ENCODE data around the gene TRIM3. TPM values are rescaled to one million over a fixed set of nuclear protein-coding genes. Genes with fewer than 3 reads are reported as not detected.

Gene TRIM3
- total RNA-seq, 2 experiments from 2014 or later = 3.8 to 4.2 TPM

GRCh38 chr11:6459099-6459450, 14.7 kb downstream of the TRIM3 start:
- ATAC-seq (no peak), DNase-seq (no peak)
- CTCF ChIA-PET = interaction anchor here (1.0 to 3.6 kb wide), 4 partner anchors 14 to 80 kb away, joined by 3 to 18 read pairs (median 6); partner anchors contain the start of genes HPX and TRIM3
- intact Hi-C loops (cut with DNase I, micrococcal nuclease) = no loop called here
- H3K27ac Mint-ChIP-seq = no peak overlapping the region
- H3K27me3 Mint-ChIP-seq = no peaks in the 10 kb centered on the region
- no peaks in the 10 kb centered on the region for H3K9me3 Mint-ChIP-seq (ENCODE audit: low read depth)
- POLR2A ChIA-PET = no interaction called here
- H3K4me3 Mint-ChIP-seq = no peak overlapping the region
- H3K36me3 Mint-ChIP-seq (ENCODE audit: low read depth) = peaks cover 2% of the 10 kb centered on the region
- no peaks in the 10 kb centered on the region for H3K4me1 Mint-ChIP-seq

- DNase-seq (no peak), ATAC-seq (no peak)
- POLR2A ChIA-PET = no interaction called here
- CTCF ChIA-PET = interaction anchor here (3.6 kb wide), 1 partner anchor 15 kb away, joined by 18 read pairs; no protein-coding TSS in a partner anchor
- no peaks in the 10 kb centered on the region for H3K4me1 Mint-ChIP-seq
- H3K9me3 Mint-ChIP-seq (ENCODE audit: low read depth) = no peaks in the 10 kb centered on the region
- peaks cover 2% of the 10 kb centered on the region for H3K36me3 Mint-ChIP-seq (ENCODE audit: low read depth)
- H3K27ac Mint-ChIP-seq = no peak overlapping the region
- no peaks in the 10 kb centered on the region for H3K27me3 Mint-ChIP-seq
- no peak overlapping the region for H3K4me3 Mint-ChIP-seq
- intact Hi-C loops (cut with DNase I, micrococcal nuclease) = no loop called here
Measured at GRCh38 chr11:6458352-6459098, 15.2 kb downstream of the TRIM3 start.

DNA sequence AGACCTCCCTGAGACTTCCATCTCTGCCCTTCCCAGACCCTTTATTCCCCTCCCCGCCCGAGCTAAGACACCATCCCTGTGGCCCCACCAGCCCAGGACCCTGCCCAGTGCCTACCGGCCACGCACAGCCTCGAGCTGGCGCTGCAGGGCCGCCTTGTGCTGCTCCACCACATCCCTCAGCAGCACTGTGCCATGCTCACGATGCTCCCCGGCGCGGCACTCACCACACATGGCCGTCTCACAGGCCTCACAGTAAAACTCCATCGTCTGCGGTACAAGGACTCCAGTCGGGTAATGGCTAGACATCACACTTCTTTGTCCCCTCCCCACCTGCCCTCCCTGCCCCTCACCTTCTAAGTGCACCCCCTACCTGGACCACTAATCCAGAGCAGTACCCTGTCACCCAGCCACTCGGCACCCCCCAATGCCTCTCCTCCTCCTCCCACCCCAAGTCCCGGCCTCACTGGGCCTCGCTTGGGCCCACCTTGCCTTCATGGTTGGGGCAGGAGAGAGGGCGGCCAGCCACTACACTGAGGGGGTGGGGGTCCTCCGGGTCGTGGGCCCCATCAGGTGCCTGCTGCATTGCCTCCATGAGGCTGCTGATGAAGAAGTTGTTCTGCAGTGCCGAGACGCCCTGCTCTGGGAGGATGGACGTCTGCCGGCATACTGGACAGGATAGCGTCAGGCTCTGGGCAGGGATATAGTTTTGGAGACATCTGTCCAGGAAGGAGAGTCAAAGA, 16.0 kb downstream of the TRIM3 start:
- DNase-seq (no peak), ATAC-seq (no peak)
- H3K9me3 Mint-ChIP-seq (ENCODE audit: low read depth) = no peaks in the 10 kb centered on the region
- H3K4me1 Mint-ChIP-seq = no peaks in the 10 kb centered on the region
- peaks cover 2% of the 10 kb centered on the region for H3K36me3 Mint-ChIP-seq (ENCODE audit: low read depth)
- intact Hi-C loops (cut with DNase I, micrococcal nuclease) = no loop called here
- no peak overlapping the region for H3K27ac Mint-ChIP-seq
- H3K4me3 Mint-ChIP-seq = no peak overlapping the region
- no peaks in the 10 kb centered on the region for H3K27me3 Mint-ChIP-seq
- ChIA-PET CTCF (no interaction called here), POLR2A (no interaction called here)

GRCh38 chr11:6456361-6457073, 17.2 kb downstream of the TRIM3 start:
- Mint-ChIP-seq H3K4me3 (no peak overlapping the region), H3K4me1 (no peaks in the 10 kb centered on the region), H3K27me3 (no peaks in the 10 kb centered on the region), H3K27ac (no peak overlapping the region), H3K9me3 (ENCODE audit: low read depth) (no peaks in the 10 kb centered on the region), H3K36me3 (ENCODE audit: low read depth) (peaks cover 2% of the 10 kb centered on the region)
- CTCF ChIA-PET = interaction anchor here (2.3 to 2.6 kb wide), 2 partner anchors 14 to 77 kb away, joined by 10 to 17 read pairs; no protein-coding TSS in a partner anchor
- ATAC-seq (no peak), DNase-seq (no peak)
- intact Hi-C loops (cut with DNase I, micrococcal nuclease) = no loop called here
- POLR2A ChIA-PET = no interaction called here

DNA sequence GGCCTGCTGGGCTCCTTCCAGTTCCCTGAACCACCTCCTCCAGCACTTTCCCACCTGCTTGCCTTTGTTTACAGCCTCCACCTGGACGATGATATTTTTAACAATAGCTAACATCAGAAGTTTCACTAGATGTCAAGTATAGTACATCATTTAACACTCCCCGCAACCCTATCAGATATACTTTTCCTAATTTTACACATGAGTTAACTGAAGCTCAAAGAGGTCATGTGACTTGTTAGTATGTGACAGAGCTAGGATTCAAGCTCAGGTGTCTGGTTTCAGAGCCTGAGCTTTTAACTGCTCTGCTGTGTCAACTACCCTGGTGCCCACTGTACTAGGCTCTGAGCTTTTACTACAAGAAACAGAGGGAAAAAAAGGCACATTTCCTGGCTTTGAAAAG, 18.7 kb downstream of the TRIM3 start:
- POLR2A ChIA-PET = no interaction called here
- CTCF ChIA-PET = interaction anchor here (0.5 to 2.6 kb wide), 8 partner anchors 11 to 91 kb away, joined by 3 to 17 read pairs (median 4); partner anchors contain the start of gene HPX
- Mint-ChIP-seq H3K27me3 (no peaks in the 10 kb centered on the region), H3K4me1 (no peaks in the 10 kb centered on the region), H3K36me3 (ENCODE audit: low read depth) (peaks cover 2% of the 10 kb centered on the region), H3K27ac (no peak overlapping the region), H3K4me3 (no peak overlapping the region), H3K9me3 (ENCODE audit: low read depth) (no peaks in the 10 kb centered on the region)
- DNase-seq = no peak
- intact Hi-C loops (cut with DNase I, micrococcal nuclease) = no loop called here
- ATAC-seq = no peak

DNA sequence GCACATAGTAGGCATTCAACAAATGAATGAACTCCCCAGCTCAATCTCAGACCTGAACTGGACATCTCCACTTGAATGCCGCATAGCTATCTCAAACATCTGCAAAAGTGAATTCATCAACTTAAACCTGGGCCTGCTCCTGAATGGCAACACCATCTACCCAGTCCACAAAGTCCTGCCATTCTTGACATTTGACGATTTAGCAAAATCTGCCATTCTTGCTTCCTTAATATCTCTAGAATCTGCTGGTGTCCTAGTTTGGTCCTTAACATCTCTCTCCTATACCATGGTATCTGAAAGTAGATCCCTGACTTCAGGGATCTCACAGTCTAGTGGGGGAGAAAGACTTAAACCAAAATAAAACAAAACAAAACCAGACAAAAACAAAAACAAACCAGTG, 20.6 kb downstream of the TRIM3 start:
- no peak for ATAC-seq
- intact Hi-C loops (cut with DNase I, micrococcal nuclease) = no loop called here
- POLR2A ChIA-PET = no interaction called here

DNA sequence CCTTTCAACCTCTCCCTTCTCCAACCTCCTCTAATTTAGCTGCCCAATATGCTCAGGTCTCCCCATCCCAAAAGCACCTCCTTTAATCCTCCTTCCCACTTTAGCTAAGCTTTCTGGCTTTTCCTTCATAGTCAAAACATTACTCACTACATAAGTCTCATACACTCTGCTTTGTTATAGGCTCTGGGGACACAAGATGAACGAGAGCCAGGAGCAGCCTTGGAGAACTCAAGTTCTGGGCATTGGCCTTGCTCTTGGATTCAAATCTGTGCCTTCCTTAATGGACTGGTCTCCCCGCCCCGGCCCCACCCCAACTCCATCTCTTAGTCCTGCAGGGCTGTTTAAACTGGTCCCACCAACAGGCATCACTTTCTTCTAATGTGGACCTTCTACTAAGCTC, 21.5 kb downstream of the TRIM3 start:
- ATAC-seq (no peak), DNase-seq (no peak)
- Mint-ChIP-seq H3K4me1 (no peaks in the 10 kb centered on the region), H3K27me3 (no peaks in the 10 kb centered on the region), H3K4me3 (no peak overlapping the region), H3K9me3 (ENCODE audit: low read depth) (no peaks in the 10 kb centered on the region), H3K36me3 (ENCODE audit: low read depth) (peaks cover 2% of the 10 kb centered on the region), H3K27ac (no peak overlapping the region)
- intact Hi-C loops (cut with DNase I, micrococcal nuclease) = no loop called here
- ChIA-PET POLR2A (no interaction called here), CTCF (interaction anchor here (1.1 to 4.7 kb wide), 3 partner anchors 9 to 73 kb away, joined by 3 to 35 read pairs (median 8); no protein-coding TSS in a partner anchor)

More for the DNA sequence above, 20.6 kb downstream of the TRIM3 start:
- CTCF ChIA-PET = interaction anchor here (0.6 to 4.7 kb wide), 7 partner anchors 10 to 202 kb away, joined by 3 to 35 read pairs (median 3); partner anchors contain the start of gene TAF10
- H3K9me3 Mint-ChIP-seq (ENCODE audit: low read depth) = no peaks in the 10 kb centered on the region
- DNase-seq = no peak
- no peaks in the 10 kb centered on the region for H3K27me3 Mint-ChIP-seq
- H3K4me3 Mint-ChIP-seq = no peak overlapping the region
- H3K27ac Mint-ChIP-seq = no peak overlapping the region
- peaks cover 2% of the 10 kb centered on the region for H3K36me3 Mint-ChIP-seq (ENCODE audit: low read depth)
- no peaks in the 10 kb centered on the region for H3K4me1 Mint-ChIP-seq

DNA sequence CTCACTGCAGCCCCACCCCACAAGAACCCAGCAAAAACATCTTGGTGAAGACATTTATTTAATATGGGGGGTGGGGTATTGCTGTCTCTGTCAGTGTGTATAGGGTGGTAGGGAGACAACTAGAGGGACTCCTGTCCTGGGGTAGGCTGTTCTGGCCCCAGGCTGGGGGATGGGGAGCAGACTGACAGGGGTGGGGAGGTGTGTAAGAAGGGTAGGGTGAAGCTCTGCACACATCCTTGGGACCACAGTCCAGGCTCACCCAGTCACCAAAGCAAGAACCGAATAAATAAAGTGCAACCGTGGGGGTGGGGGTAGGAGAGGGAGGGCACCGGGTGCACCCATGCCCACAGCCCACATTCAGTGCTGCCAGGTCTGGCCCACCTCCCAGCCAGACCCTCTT, 25.2 kb downstream of the TRIM3 start:
- no peak overlapping the region for H3K27ac Mint-ChIP-seq
- H3K4me1 Mint-ChIP-seq = no peaks in the 10 kb centered on the region
- no peak for DNase-seq
- CTCF ChIA-PET = interaction anchor here (0.5 to 11.8 kb wide), 5 partner anchors 16 to 297 kb away, joined by 3 to 536 read pairs (median 3); partner anchors contain the start of gene MRPL17
- ATAC-seq = no peak
- H3K9me3 Mint-ChIP-seq (ENCODE audit: low read depth) = no peaks in the 10 kb centered on the region
- H3K27me3 Mint-ChIP-seq = no peaks in the 10 kb centered on the region
- POLR2A ChIA-PET = no interaction called here
- intact Hi-C loops (cut with DNase I, micrococcal nuclease) = no loop called here
- no peaks in the 10 kb centered on the region for H3K36me3 Mint-ChIP-seq (ENCODE audit: low read depth)
- H3K4me3 Mint-ChIP-seq = no peak overlapping the region

- Mint-ChIP-seq H3K27ac (no peak overlapping the region), H3K27me3 (no peaks in the 10 kb centered on the region)
- ATAC-seq = peak; percentile 86
Measured at GRCh38 chr11:6443269-6444003, 30.3 kb downstream of the TRIM3 start.

GRCh38 chr11:6442441-6442840, 31.3 kb downstream of the TRIM3 start:
- ChIA-PET CTCF (interaction anchor here (0.6 to 11.8 kb wide), 11 partner anchors 13 to 227 kb away, joined by 3 to 536 read pairs (median 10); partner anchors contain the start of genes ARFIP2 and TIMM10B), POLR2A (no interaction called here)
- Mint-ChIP-seq H3K27ac (no peak overlapping the region), H3K9me3 (ENCODE audit: low read depth) (no peaks in the 10 kb centered on the region), H3K4me3 (no peak overlapping the region), H3K27me3 (no peaks in the 10 kb centered on the region), H3K4me1 (no peaks in the 10 kb centered on the region), H3K36me3 (ENCODE audit: low read depth) (no peaks in the 10 kb centered on the region)
- ATAC-seq = no peak
- intact Hi-C loops (cut with DNase I, micrococcal nuclease) = loop anchor here in 1 of 2 experiments (5.0 kb wide), 1 partner anchor 315 kb away; no protein-coding TSS in a partner anchor
- DNase-seq = no peak

More at GRCh38 chr11:6443269-6444003, 30.3 kb downstream of the TRIM3 start:
- ChIA-PET CTCF (interaction anchor here (0.6 to 11.8 kb wide), 41 partner anchors 9 to 427 kb away, joined by 3 to 536 read pairs (median 6); partner anchors contain the start of genes ARFIP2, SMPD1, TIMM10B and TPP1), POLR2A (interaction anchor here (1.5 kb wide), 1 partner anchor 65 kb away, joined by 19 read pairs; no protein-coding TSS in a partner anchor)
- Mint-ChIP-seq H3K4me1 (no peaks in the 10 kb centered on the region), H3K36me3 (ENCODE audit: low read depth) (no peaks in the 10 kb centered on the region), H3K4me3 (no peak overlapping the region), H3K9me3 (ENCODE audit: low read depth) (no peaks in the 10 kb centered on the region)
- peak; percentile 74 for DNase-seq
- intact Hi-C loops (cut with DNase I, micrococcal nuclease) = loop anchor here (1.0 to 5.0 kb wide), 2 partner anchors 64 to 314 kb away; no protein-coding TSS in a partner anchor

All from activated CD4-positive, alpha-beta T cell treated with anti-CD3 and anti-CD28 coated beads for 36 hours (primary cell).